GM18858 (cell line): Measurements from ENCODE around the gene EEF1A2.

Experiments
- ATAC-seq: cut with Tn5 transposase; IDR thresholded peaks from one replicate; pipeline ENCODE4 v1.9.1; 2021; ENCODE audit not compliant: unreplicated experiment

The EEF1A2 gene

DNA sequence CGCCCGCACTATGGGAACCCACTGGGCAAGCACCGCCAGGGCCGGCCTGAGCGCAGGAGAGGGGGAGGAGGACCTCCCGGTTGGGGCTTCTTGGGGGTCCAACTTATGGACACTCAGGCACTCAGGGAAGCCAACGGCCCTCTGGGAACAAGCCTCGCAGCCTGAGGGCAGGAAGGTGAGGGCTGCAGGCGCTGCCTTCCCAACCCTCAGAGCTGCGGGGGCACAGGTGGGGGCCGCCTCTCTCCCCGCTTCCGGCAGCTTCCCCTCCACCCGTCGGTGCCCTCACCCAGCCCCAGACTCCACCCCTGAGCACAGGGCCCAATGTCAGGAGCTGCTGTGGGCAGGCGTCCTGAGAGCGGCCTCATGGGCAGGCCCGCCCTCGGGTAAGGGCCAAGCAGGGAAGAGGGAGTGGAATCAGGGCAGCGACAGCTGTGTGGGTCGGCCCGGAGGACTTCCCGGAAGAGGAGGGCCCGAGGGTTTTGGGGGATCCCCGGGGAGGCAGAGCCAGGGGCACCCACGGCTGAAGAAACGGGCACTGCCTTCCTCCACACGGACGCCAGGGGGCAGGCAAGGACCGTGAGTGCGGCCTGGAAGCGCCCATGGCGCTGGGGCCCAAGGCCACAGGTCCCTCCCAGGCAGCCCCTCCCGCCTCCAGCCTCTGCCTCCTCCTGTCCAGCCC, 38.8 kb upstream of the EEF1A2 start:
- peak; percentile 84 for ATAC-seq

- peak; percentile 2 for ATAC-seq
Observed at GRCh38 chr20:63536997-63537524, 38.2 kb upstream of the EEF1A2 start, which contains the start of gene PTK6. Gene PTK6, minus strand, starts transcription at chr20:63537376. Its CDS starts 62 bp downstream, at chr20:63537314.

DNA sequence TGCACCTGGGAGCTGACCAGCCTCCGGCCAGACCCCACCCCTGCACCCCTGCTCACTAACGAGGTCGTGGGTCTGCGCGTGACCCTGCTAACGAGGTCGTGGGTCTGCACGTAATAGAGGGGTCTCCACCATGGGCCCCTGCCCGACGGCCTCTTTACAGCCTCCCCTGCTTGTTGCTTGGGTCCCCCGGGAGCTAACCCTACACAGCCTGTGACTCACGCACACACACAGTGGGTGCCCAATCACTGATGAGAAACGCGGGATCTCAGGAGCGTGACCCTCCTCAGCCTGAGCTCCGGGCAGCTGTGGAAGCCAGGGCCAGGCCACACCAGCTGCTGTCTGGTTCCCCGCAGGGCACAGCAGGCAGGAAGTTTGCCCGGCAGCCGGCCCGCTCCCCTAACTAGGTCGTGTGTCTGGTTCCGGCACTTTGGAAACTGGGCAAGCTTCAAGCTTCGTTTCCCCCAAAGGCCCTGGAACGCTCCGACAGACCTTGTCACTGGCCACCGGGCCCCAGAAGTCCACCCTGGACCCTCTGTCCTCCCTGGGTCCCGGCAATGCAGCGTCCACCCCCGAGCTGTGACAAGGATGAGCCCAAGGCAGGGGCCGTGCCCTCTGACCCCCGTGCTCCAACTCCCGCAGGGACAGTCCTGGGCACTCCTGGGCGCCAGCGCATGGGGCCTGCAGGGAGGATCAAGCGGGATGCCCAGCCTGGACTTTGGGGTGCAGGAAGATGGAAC, 37.5 kb upstream of the EEF1A2 start:
- ATAC-seq = no peak

GRCh38 chr20:63534831-63535651, 36.2 kb upstream of the EEF1A2 start:
- no peak for ATAC-seq

GRCh38 chr20:63534427-63534830, 35.5 kb upstream of the EEF1A2 start:
- no peak for ATAC-seq

DNA sequence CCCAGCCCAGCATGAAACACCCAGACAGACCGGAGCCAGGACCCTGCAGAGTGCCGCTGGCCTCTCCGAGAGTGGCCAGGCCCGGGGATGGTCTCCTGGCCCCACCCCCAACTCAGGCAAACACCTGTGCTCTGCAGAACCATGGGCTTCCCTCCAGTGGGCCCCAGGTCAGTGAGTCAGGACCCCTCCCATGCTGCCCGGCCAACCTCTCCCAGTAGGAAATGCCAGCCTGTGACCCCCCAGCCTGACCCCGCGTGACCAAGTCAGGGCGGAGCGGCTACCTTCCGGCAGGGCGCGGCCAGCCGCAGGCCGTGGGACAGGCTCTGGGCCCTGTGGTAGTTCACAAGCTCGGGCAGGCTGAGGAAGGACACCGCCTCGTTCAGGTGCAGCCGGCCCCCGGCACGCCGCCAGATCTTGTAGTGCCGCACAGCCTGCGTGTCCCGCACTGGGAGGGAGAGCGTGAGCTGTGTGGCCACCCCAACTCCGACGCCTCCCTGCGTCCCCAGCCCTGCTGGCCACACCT, 35.0 kb upstream of the EEF1A2 start:
- no peak for ATAC-seq

GRCh38 chr20:63533388-63533787, 34.5 kb upstream of the EEF1A2 start:
- no peak for ATAC-seq

DNA sequence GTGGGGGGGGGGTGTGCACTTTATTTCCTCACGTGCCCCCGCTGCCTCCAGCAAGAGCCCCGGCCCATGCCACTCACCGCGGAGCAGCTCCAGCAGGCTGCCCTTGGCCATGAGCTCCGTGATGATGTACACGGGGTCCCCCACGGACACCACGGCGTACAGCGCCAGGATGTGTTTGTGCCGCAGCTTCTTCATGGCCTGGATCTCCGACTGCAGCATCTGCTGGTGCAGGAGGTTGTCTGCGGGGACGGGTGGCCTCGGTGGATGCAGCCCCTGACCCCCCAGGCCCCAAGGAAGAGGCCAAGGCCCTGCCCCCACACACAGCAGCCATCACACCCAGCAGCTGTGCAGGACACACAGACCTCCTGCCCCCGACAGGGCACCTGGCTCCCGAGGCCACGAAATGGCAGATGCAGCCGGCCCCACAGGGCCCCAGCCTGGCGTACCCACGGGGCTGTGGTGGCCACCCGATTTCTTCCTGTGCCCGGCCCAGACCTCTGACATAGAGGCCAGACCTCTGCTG, 33.6 kb upstream of the EEF1A2 start:
- no peak for ATAC-seq

- no peak for ATAC-seq
Observed at GRCh38 chr20:63531686-63532448, 33.0 kb upstream of the EEF1A2 start.

DNA sequence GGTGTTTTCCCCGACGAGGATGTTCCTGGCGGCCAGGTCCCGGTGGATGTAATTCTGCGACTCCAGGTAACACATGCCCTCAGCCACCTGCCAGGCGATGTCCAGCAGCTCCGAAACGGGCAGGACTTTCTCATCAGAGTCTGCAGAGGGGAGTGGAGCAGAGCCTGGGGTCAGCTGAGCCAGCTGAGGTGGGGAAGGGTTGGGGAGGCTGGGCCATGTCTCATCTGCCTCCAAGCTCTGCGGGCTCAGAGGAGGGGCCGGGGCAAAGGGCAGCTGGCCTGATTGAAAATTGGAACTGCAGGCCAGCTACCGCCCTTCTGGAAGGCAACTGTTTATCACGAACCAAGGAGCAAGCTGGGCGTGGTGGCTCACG, 31.9 kb upstream of the EEF1A2 start:
- no peak for ATAC-seq

GRCh38 chr20:63529861-63530787, 31.2 kb upstream of the EEF1A2 start:
- ATAC-seq = no peak

GRCh38 chr20:63529180-63529860, 30.4 kb upstream of the EEF1A2 start:
- ATAC-seq = no peak

- no peak for ATAC-seq
Observed at GRCh38 chr20:63527184-63527583, 28.3 kb upstream of the EEF1A2 start.

DNA sequence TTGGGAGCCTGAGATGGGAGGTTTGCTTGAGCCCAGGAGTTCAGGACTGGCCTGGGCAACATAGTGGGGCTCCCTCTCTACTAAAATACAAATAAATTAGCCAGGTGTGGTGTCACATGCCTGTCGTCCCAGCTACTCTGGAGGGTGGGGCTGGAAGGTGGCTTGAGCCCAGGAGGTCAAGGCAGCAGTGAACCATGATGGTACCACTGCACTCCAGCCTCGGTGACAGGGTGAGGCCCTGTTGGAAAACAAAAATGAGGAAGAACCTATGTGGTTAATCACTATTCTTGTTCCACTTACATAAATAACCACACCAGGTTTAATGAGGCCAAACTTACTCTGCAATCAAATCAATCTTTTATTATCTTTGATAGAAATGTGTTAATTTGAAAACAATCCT, 27.1 kb upstream of the EEF1A2 start:
- no peak for ATAC-seq

DNA sequence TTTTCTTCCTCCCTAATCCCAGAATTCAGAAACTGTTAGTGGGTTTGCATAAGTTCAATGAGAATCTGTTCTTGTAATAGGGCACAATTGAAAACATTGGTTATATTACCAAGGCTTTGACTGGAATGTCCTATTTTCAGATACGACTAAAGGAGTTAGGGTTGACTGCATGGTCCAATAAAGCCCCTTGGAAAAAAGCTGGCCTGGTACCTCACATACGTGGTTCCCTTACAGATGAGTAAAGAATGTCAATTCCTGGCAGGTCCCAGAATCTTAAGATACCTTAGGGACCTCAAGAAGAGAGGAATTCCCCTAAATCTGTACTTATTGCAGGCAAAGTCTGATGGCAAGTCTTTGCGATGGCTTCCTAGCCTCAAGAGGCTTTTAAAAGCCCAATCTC, 26.3 kb upstream of the EEF1A2 start:
- ATAC-seq = no peak

DNA sequence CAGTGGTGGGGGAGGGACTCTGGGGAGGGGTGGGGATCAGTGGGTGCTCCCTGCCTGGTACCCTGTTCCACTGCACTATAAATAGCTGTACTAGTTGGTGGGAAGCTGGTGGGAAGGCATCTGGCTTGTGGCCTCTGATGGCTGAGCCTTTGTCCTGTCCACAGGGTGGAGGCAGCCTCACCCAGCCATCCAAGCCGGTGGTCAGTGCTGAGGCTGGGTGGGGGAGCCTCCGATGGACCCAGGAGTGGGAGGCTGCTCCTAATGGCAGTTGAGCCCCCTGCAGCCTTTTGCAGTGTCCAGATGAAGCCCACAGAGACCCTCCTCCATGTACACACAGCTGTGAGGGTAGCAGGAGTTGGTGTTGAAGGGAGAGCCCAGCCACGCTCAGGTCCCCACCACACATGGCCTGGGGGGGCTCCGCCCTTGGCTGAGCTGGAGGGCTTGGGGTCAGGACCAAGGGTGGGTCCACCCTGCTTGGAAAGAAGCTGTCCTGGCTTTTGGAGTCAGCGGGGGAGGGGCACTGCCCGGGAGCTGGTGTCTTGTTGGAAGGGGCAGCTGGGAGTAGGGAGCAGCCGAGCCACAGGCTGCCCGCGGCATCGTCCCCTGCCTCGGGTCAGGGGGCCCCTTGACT, 24.2 kb upstream of the EEF1A2 start:
- no peak for ATAC-seq

DNA sequence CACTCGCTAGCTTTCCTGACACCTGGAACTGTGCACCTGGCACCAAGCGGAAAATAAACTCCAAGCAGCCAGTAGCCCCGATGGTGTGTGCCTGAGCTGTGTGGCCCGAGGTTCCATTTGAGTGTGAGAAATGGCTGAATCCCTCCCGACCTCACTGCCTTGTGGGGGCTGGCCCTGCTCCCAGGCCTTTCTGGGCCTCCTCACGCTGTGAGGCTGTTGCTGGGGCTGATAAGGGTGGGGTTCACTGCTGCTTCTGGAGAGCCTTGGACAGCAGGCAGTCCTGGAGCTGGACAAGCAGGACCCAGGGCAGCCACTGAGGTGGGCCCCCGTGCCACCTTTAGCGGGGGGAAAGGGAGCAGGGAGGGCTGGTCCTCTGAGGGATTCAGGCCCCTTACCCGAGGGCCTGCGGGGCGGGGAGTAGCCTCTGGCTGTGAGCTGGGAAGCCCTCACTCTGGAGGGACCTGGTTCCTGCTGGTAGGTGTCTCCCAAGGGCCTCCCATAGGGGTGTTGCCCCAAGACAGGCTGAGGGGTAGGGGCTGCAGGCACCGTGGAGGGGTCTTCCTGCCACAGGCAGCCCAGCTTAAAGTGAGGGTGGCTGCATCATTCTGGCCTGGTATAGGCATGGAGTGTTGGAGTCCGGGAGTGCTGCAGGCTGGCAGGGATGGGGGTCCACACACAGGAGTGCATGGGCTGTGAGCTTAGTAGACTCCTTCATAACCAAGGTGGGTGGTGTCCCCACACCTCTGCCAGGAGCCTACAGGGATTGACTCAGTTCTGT, 23.4 kb upstream of the EEF1A2 start:
- no peak for ATAC-seq
